GM18870 (cell line): ENCODE measurements around the gene ANKRD22.
A peak's percentile ranks its signal among the peaks of the same experiment; 100 is the strongest.
"Not testable (repeated sequence)": the region's sequence is repeated elsewhere in the genome, so short reads cannot be mapped to it uniquely, and the experiment has no call there.

ENCODE experiments used
- ATAC-seq: cut with Tn5 transposase; IDR thresholded peaks from one replicate; pipeline ENCODE4 v1.9.1; 2021; ENCODE audit warnings: moderate library complexity; ENCODE audit not compliant: unreplicated experiment

The ANKRD22 gene

GRCh38 chr10:88851706-88852105, at the start of gene ANKRD22:
Gene ANKRD22 (minus strand): TSS chr10:88851844. CDS start chr10:88851607, 237 bp downstream.
- ATAC-seq: no peak

DNA sequence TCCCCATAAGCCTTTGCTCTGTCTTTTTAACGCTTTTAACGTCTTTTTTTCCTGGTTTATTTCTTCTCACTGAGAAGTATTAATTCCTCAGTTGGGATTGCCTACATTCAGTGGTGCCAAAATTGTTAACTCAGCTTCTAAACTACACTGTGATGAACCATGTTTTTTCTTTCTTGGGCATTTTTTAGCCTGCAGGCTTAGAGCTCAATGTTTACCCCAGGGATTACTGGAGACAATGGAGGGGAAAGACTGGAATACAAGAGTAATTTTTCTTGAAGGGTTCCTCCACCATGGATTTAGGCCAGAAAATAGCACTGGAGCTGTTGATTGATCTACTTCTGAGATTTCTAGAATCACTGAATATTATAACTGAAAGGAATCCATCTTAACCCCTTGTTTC, 48.2 kb upstream of the ANKRD22 start:
- ATAC-seq: no peak

GRCh38 chr10:88898727-88899126, 47.1 kb upstream of the ANKRD22 start:
- ATAC-seq: no peak

- no peak for ATAC-seq
Observed at GRCh38 chr10:88896994-88897853, 45.6 kb upstream of the ANKRD22 start.

- no peak for ATAC-seq
Observed at GRCh38 chr10:88896372-88896993, 44.8 kb upstream of the ANKRD22 start.

GRCh38 chr10:88895250-88895649, 43.6 kb upstream of the ANKRD22 start:
- no peak for ATAC-seq

- no peak for ATAC-seq
Observed at GRCh38 chr10:88893611-88894010, 42.0 kb upstream of the ANKRD22 start.

GRCh38 chr10:88892222-88892967, 40.8 kb upstream of the ANKRD22 start:
- ATAC-seq: no peak

DNA sequence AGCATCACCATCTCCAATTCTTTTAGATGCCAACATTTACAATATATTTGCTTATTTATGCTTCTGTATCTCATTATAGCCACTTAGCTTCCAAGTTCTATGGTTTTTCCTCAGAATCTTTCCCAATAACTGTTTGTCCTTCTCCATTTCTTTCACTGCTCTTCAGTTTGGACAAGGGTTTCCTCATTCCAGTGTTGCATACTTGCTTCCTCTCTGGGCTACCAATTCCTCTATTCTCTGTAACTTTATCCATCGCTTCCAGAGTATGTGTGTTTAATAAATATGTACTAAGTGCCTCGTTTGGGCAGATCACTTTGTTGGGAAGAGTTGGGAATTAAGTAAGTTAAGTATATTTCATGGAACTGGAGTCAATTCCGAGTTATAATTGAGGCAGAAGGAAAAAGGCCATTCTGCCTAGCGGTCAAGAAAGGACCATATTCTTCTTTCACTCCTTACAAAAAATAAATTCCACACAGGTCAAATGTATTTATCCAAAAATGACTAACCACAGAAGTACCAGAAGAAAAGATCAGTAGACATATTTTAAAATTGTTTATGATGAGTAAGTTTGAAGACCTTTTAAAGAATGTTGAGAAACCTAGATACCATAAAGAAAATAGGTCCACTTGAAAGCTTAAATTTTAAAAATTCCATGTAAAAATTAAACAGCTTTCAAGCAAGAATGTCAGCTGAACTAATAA, 39.2 kb upstream of the ANKRD22 start:
- no peak for ATAC-seq

DNA sequence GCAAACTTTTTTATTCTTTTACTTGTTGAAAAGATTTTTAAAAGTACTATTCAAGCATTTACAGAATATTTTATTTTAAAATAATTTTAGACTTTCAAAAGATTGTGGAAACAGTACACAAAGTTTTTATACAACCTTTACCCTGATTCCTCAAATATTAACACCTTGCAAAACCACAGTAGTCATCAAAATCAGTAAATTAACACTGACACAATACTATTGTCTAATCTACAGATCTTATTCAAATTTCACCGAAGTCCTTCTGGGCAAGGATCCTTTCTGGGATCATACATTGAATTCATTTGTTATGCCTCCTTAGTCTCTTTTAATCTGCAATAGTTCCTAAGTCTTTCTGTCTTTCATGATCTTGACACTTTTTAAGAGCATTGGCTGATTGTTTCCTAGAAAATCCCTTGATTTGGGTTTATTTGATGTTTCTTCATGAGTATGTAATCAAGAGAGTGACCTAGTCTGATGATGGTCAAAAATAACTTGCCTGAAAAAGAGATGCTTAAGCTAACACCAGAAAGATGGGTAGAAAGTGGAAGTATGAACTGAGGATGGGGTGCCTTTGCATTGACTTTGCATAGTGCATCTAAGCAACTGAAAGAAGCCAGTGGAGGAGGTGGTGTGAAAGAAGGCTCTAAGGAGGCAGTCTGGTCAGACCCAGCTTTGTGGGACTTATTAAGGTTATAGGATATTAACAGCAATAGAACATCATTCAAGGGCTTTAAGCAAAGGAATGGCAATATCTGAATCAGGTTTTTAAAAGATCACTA, 38.1 kb upstream of the ANKRD22 start:
- ATAC-seq: peak; percentile 70

- ATAC-seq: no peak
Observed at GRCh38 chr10:88888810-88889445, 37.3 kb upstream of the ANKRD22 start.

DNA sequence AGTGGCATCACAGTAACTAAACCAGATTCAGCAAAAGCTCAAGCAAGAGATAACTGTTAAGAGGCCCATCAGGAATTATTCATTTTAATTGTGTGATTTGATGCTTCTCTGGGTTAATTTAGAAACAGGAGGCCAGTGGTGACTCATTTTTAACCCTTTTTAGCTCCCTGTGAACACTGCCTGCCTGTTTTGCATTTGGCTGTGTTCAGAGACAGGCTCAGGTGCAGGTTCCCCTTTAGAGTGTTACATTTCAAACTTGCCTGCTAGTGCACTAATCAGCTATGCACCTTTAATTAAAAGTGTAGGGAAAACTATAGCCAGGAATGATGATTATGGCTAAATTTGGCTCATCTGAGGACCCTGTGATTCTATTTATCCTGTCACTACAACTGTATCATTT, 34.9 kb upstream of the ANKRD22 start:
- ATAC-seq: peak; percentile 41

- no peak for ATAC-seq
Observed at GRCh38 chr10:88883448-88883809, 31.8 kb upstream of the ANKRD22 start.

- not testable (repeated sequence) for ATAC-seq
Observed at GRCh38 chr10:88882646-88883447, 31.2 kb upstream of the ANKRD22 start.

GRCh38 chr10:88881922-88882645, 30.4 kb upstream of the ANKRD22 start:
- ATAC-seq: no peak

DNA sequence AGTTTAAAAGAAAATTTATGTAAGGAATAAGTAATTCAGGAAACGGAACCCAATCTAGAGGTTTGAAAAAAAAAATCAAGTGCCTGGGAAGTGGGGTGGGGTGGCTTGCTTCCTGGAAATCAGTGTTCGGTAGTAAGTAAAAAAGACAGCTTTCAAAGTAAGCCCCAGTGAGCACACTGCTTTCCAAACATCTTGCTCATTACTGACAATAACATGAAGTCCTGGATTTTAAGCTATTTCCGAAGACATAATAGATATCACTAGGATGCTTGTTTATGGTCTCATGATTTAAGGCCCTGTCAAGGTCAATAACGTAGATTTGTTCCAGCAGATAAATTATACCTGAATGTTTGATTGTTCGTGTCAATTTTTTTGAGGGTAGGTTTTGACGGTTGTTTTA, 29.7 kb upstream of the ANKRD22 start:
- ATAC-seq: no peak

DNA sequence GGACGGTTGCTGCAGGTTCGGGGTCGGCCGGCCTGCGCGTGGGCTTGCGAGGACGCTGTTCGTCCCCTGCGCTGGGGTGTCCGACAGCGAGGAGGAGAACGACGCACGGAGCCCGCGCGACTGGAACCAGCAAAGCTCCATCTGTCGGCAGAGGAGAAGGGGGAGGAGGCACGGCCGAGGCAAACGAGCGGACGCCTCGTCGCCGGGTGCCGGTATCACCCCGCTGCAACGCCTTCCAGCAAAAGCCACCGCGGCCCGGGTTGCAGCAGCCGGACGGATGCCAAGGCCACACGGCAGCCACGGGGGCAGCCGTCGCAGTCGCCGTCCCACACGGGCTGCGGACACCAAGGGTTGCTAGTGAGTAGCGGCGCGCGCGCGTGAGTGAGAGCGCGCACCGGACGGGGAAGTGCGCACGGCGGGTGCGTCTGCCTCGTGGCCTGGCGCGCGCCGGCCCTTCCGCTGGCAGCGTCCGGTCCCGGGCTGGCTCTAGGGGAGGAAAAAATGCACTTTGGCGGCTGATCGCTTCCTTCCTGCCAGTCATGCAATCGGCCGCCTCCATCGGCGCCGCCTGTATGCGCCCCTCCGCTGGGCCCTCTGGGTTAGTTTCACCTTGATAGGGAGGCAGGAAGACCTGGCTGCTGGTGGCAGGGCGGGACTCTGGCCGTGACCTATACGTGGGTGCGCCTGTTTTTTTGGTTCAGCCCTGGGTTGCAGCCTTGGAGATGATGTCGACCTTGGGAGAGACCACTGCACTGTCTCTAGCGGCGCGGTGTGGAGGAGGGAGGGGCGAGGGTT, 28.8 kb upstream of the ANKRD22 start:
- ATAC-seq: peak; percentile 62
